Astrocyte of the cerebellum (primary cell): ENCODE measurements around the gene CIT.

Experiments used
- DNase-seq: peaks from one replicate; pipeline ENCODE4 v3.0.0-alpha.2; 2011; ENCODE audit warnings: low read depth
- H3K4me3 ChIP-seq: 2 replicates; pipeline ENCODE4 v1.5.1; 2011; ENCODE audit warnings: mild to moderate bottlenecking, low read depth, low read length, moderate library complexity
- in situ Hi-C: cut with HindIII; loops from 2 replicates; pipeline ENCODE4 v1.10.0; 2017; ENCODE audit warnings: low sequenced_read_pairs
- TF ChIP-seq, protein P1 (sequence below): IDR thresholded peaks from 2 replicates; pipeline ENCODE4 v1.5.1; 2012; ENCODE audit warnings: low read length, low read depth, moderate library complexity, mild to moderate bottlenecking; ENCODE audit errors: missing control alignments

Gene CIT

GRCh38 chr12:119758722-119759121 is 118.4 kb downstream of the CIT start:
- in situ Hi-C loops, result no loop called here
- H3K4me3 ChIP-seq, result no peak overlapping the region
- DNase-seq, result no peak
- TF ChIP-seq, protein P1, sequence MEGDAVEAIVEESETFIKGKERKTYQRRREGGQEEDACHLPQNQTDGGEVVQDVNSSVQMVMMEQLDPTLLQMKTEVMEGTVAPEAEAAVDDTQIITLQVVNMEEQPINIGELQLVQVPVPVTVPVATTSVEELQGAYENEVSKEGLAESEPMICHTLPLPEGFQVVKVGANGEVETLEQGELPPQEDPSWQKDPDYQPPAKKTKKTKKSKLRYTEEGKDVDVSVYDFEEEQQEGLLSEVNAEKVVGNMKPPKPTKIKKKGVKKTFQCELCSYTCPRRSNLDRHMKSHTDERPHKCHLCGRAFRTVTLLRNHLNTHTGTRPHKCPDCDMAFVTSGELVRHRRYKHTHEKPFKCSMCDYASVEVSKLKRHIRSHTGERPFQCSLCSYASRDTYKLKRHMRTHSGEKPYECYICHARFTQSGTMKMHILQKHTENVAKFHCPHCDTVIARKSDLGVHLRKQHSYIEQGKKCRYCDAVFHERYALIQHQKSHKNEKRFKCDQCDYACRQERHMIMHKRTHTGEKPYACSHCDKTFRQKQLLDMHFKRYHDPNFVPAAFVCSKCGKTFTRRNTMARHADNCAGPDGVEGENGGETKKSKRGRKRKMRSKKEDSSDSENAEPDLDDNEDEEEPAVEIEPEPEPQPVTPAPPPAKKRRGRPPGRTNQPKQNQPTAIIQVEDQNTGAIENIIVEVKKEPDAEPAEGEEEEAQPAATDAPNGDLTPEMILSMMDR, result no peak

- in situ Hi-C loops, result no loop called here
- no peak for DNase-seq
- no peak overlapping the region for H3K4me3 ChIP-seq
- TF ChIP-seq, protein P1, result no peak
These were observed 118.9 kb downstream of the CIT start for GRCh38 chr12:119758234-119758633.

- TF ChIP-seq, protein P1, result no peak
- no peak overlapping the region for H3K4me3 ChIP-seq
- DNase-seq, result no peak
- in situ Hi-C loops, result no loop called here
These were observed 125.2 kb downstream of the CIT start for GRCh38 chr12:119751961-119752360.

DNA sequence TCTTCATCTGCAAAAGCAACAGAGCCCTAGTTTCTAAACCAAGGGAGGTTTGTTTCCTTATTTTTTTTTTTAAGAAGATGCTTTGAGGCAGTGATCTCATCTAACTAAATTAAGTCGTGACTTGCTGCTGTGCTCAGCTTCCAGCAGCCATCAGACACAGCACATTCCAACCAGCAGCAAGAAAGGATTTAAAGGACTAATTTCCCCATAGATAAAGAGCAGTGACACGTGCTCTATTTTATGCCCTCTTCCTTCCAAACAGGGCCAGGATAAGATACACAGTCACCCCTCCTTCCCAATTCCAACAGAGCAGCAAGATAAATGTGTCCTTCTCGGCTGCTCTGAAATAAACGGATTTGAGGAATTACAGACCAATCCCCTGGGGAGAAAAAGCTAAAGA is 127.5 kb downstream of the CIT start:
- TF ChIP-seq, protein P1, result no peak
- in situ Hi-C loops, result no loop called here
- H3K4me3 ChIP-seq, result no peak overlapping the region
- no peak for DNase-seq

DNA sequence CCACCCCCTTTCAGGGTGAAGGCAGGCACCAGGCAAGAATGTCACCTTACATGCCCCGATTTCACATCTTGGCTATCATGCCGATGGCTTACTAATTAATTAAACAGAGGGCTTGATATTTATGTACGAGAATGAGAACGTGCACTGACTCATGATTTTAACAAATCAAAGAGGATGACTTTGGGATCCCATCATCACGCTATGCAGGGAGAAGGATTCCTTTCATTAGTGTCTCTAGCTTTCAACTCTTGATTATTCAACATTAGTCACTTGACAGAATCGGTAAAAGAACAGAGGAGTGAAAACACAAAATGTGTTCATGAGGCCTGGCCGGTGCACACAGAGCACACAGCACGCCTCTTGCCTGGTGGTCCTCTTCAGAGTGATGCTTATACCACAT is 128.6 kb downstream of the CIT start:
- in situ Hi-C loops, result no loop called here
- no peak for DNase-seq
- TF ChIP-seq, protein P1, result no peak
- H3K4me3 ChIP-seq, result no peak overlapping the region

DNA sequence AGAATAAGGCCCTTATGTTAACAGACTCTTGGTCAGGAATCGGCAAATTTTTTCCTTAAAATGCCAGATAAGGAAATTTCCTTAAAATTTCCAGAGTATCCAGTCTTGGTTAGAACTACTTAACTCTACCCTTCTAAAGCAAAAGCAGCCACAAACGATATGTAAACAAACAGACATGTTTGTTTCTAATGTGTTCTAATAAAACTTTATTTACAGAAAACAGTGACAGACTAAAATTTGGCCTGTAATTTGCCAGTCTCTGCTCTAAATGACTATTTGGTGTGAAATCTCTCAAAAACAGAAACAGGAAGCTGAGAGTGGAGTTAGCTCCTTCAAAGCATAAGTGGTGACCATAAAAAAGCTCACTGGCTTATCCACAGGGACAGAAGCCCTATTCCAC is 131.0 kb downstream of the CIT start:
- in situ Hi-C loops, result no loop called here
- H3K4me3 ChIP-seq, result no peak overlapping the region
- no peak for DNase-seq
- TF ChIP-seq, protein P1, result no peak

- in situ Hi-C loops, result no loop called here
- no peak overlapping the region for H3K4me3 ChIP-seq
- DNase-seq, result no peak
- TF ChIP-seq, protein P1, result no peak
These were observed 132.1 kb downstream of the CIT start for GRCh38 chr12:119744900-119745606.
